ENCODE data around the gene PIEZO1. TPM values are rescaled to one million over a fixed set of nuclear protein-coding genes. Genes with fewer than 3 reads are reported as not detected.

Gene PIEZO1
- total and polyA plus RNA-seq, 2 donors (not counting 1 experiment from before 2014, with no cell fraction given) = 108 to 331 TPM

- ATAC-seq (ENCODE audit: low read depth) (no peak), DNase-seq (no peak)
- Histone ChIP-seq H3K9ac (ENCODE audit: low read length) (no peak overlapping the region), H3K79me2 (ENCODE audit: control insufficient read depth, insufficient read depth, low read length) (peaks cover 6% of the 10 kb centered on the region), H3K27ac (ENCODE audit: low read length in 2 of 2) (no peak overlapping the region), H3K27me3 (replicated peaks in 1 of 4; ENCODE audit: control extremely low read depth in 1 of 4, control insufficient read depth in 3 of 4, insufficient read depth in 4 of 4, low read length in 3 of 4) (no peaks in the 10 kb centered on the region), H3K4me1 (ENCODE audit: control insufficient read depth in 2 of 2, insufficient read depth in 2 of 2, low read length in 2 of 2) (no peaks in the 10 kb centered on the region), H3K4me3 (ENCODE audit: control extremely low read depth in 1 of 5, extremely low read depth in 1 of 5, insufficient read depth in 1 of 5, low read depth in 2 of 5, low read length in 4 of 5) (no peak overlapping the region), H3K4me2 (replicated peaks; ENCODE audit: low read depth, low read length, poor library complexity, severe bottlenecking) (no peak overlapping the region), H2AFZ (ENCODE audit: insufficient read depth, low read depth, low read length, poor library complexity, severe bottlenecking) (no peak overlapping the region), H4K20me1 (ENCODE audit: control insufficient read depth, insufficient read depth, low read length, poor library complexity, severe bottlenecking) (peaks cover 26% of the 10 kb centered on the region), H3K9me3 (ENCODE audit: control extremely low read depth in 1 of 3, control insufficient read depth in 2 of 3, insufficient read depth in 1 of 3, low read length in 2 of 3) (no peaks in the 10 kb centered on the region), H3K36me3 (replicated peaks in 1 of 2; ENCODE audit: control extremely low read depth in 1 of 2, control insufficient read depth in 1 of 2, extremely low read depth in 1 of 2, insufficient read depth in 2 of 2, low read length in 1 of 2) (peaks cover 0 to 80% of the 10 kb centered on the region in 2 experiments)
- POLR2A ChIA-PET = no interaction called here
- Mint-ChIP-seq H3K9me3 (ENCODE audit: insufficient read depth) (no peaks in the 10 kb centered on the region), H3K27ac (no peak overlapping the region), H3K4me1 (no peaks in the 10 kb centered on the region), H3K27me3 (no peaks in the 10 kb centered on the region), H3K4me3 (no peak overlapping the region)
- TF ChIP-seq CTCF (IDR thresholded peaks at IDR 0.05) = no peak
- no peak for TF ChIP-seq EZH2 (IDR thresholded peaks at IDR 0.05; ENCODE audit: borderline replicate concordance, insufficient read depth, low read depth, low read length, poor library complexity, severe bottlenecking)
- intact Hi-C loops (cut with micrococcal nuclease) = no loop called here
- 96% methylated on average over 21 of the region's 21 CpGs for WGBS (ENCODE audit: insufficient coverage)
- CTCF ChIA-PET = interaction anchor here (0.8 to 1.5 kb wide), 2 partner anchors 9 to 21 kb away, joined by 3 to 5 read pairs; no protein-coding TSS in a partner anchor
Observed at GRCh38 chr16:88716601-88717001, 68.4 kb downstream of the PIEZO1 start.

- no peak overlapping the region for H2AFZ ChIP-seq (ENCODE audit: insufficient read depth, low read depth, low read length, poor library complexity, severe bottlenecking)
- POLR2A ChIA-PET = no interaction called here
- H3K79me2 ChIP-seq (ENCODE audit: control insufficient read depth, insufficient read depth, low read length) = peaks cover 6% of the 10 kb centered on the region
- Mint-ChIP-seq H3K4me3 (no peak overlapping the region), H3K27ac (no peak overlapping the region), H3K9me3 (ENCODE audit: insufficient read depth) (no peaks in the 10 kb centered on the region), H3K27me3 (no peaks in the 10 kb centered on the region), H3K4me1 (no peaks in the 10 kb centered on the region)
- no peaks in the 10 kb centered on the region for H3K4me1 ChIP-seq (ENCODE audit: control insufficient read depth in 2 of 2, insufficient read depth in 2 of 2, low read length in 2 of 2)
- ATAC-seq (ENCODE audit: low read depth) (no peak), DNase-seq (no peak)
- WGBS (ENCODE audit: insufficient coverage) = 99% methylated on average over 14 of the region's 15 CpGs
- H3K36me3 ChIP-seq (replicated peaks in 1 of 2; ENCODE audit: control extremely low read depth in 1 of 2, control insufficient read depth in 1 of 2, extremely low read depth in 1 of 2, insufficient read depth in 2 of 2, low read length in 1 of 2) = peaks cover 0 to 77% of the 10 kb centered on the region in 2 experiments
- CTCF ChIA-PET = interaction anchor here (1.2 to 1.5 kb wide), 2 partner anchors 21 to 31 kb away, joined by 3 to 5 read pairs; no protein-coding TSS in a partner anchor
- no peak overlapping the region for H3K9ac ChIP-seq (ENCODE audit: low read length)
- H3K9me3 ChIP-seq (ENCODE audit: control extremely low read depth in 1 of 3, control insufficient read depth in 2 of 3, insufficient read depth in 1 of 3, low read length in 2 of 3) = no peaks in the 10 kb centered on the region
- H3K27ac ChIP-seq (ENCODE audit: low read length in 2 of 2) = no peak overlapping the region
- intact Hi-C loops (cut with micrococcal nuclease) = no loop called here
- H4K20me1 ChIP-seq (ENCODE audit: control insufficient read depth, insufficient read depth, low read length, poor library complexity, severe bottlenecking) = peaks cover 26% of the 10 kb centered on the region
- H3K4me2 ChIP-seq (replicated peaks; ENCODE audit: low read depth, low read length, poor library complexity, severe bottlenecking) = no peak overlapping the region
- H3K27me3 ChIP-seq (replicated peaks in 1 of 4; ENCODE audit: control extremely low read depth in 1 of 4, control insufficient read depth in 3 of 4, insufficient read depth in 4 of 4, low read length in 3 of 4) = no peaks in the 10 kb centered on the region
- H3K4me3 ChIP-seq (ENCODE audit: control extremely low read depth in 1 of 5, extremely low read depth in 1 of 5, insufficient read depth in 1 of 5, low read depth in 2 of 5, low read length in 4 of 5) = no peak overlapping the region
- TF ChIP-seq CTCF (IDR thresholded peaks at IDR 0.05) (no peak), EZH2 (IDR thresholded peaks at IDR 0.05; ENCODE audit: borderline replicate concordance, insufficient read depth, low read depth, low read length, poor library complexity, severe bottlenecking) (no peak)
Observed at GRCh38 chr16:88716201-88716600, 68.8 kb downstream of the PIEZO1 start.

Data from B cell (primary cell).